PC-3 (cell line): ENCODE results near the gene UCP1. TPM values are rescaled to one million over a fixed set of nuclear protein-coding genes. Genes with fewer than 3 reads are reported as not detected.

ENCODE experiments used
- ATAC-seq: fragments of 200-7000 bp; cut with Tn5 transposase; 2 replicates; pipeline ENCODE4 v1.9.1; 2020; ENCODE audit warnings: mild to moderate bottlenecking, moderate library complexity
- BruUV-seq: library from RNA; stranded (reverse); fragments of 400-500 nt; replicated peaks from 2 replicates; lab custom pipeline; 2021; lab: Mats Ljungman, UMichigan
- CTCF ChIA-PET: fragments of 300-600 bp; sonication (Branson Sonifier 250); formaldehyde crosslinking; loops from one replicate; lab custom pipeline; 2022; ENCODE audit warnings: antibody characterized with exemption; lab: Charles Lee
- POLR2A ChIA-PET: fragments of 300-600 bp; sonication (Branson Sonifier 250); formaldehyde crosslinking; loops from one replicate; lab custom pipeline; 2022; ENCODE audit warnings: antibody characterized with exemption; ENCODE audit not compliant: unreplicated experiment; lab: Charles Lee
- DNase-seq: peaks from one replicate; pipeline ENCODE4 v3.0.0-alpha.2; 2015
- H2AFZ ChIP-seq: fragments of 300-600 bp; sonication (generic); 2 replicates; pipeline ENCODE4 v1.6.0; 2016; ENCODE audit warnings: antibody characterized with exemption, low read length
- H3F3A ChIP-seq: fragments of 300-600 bp; sonication (generic); one replicate; pipeline ENCODE4 v1.6.0; 2017; ENCODE audit warnings: antibody characterized with exemption, low read length, control low read depth, mild to moderate bottlenecking; ENCODE audit not compliant: unreplicated experiment
- H3K27ac ChIP-seq: fragments of 300-600 bp; sonication (generic); 2 replicates; pipeline ENCODE4 v1.5.1; 2016; ENCODE audit warnings: mild to moderate bottlenecking, low read length
- H3K27me3 ChIP-seq: fragments of 300-600 bp; sonication (generic); 2 replicates; pipeline ENCODE4 v1.6.1; 2016; ENCODE audit warnings: low read length, mixed read lengths
- H3K36me3 ChIP-seq: fragments of 300-600 bp; sonication (generic); 2 replicates; pipeline ENCODE4 v1.6.1; 2016; ENCODE audit warnings: low read depth, mixed run types, low read length, mixed read lengths
- H3K4me1 ChIP-seq: fragments of 300-600 bp; sonication (generic); 2 replicates; pipeline ENCODE4 v1.5.1; 2016; ENCODE audit warnings: low read length; ENCODE audit not compliant: insufficient read depth
- H3K4me2 ChIP-seq: fragments of 300-600 bp; sonication (generic); 2 replicates; pipeline ENCODE4 v1.6.0; 2016; ENCODE audit warnings: low read length
- H3K4me3 ChIP-seq: fragments of 300-600 bp; sonication (generic); 2 replicates; pipeline ENCODE4 v1.5.1; 2016; ENCODE audit warnings: mild to moderate bottlenecking, low read length, mixed read lengths
- H3K79me2 ChIP-seq: fragments of 300-600 bp; sonication (generic); 2 replicates; pipeline ENCODE4 v1.6.1; 2017; ENCODE audit warnings: low read length, mixed read lengths
- H3K9ac ChIP-seq: fragments of 300-600 bp; sonication (generic); 2 replicates; pipeline ENCODE4 v1.6.0; 2016; ENCODE audit warnings: mild to moderate bottlenecking, low read length
- H3K9me2 ChIP-seq: fragments of 300-600 bp; sonication (generic); replicated peaks from 2 replicates; pipeline ENCODE4 v1.6.1; 2016; ENCODE audit warnings: mixed run types, low read length, mixed read lengths
- H3K9me3 ChIP-seq: fragments of 300-600 bp; sonication (generic); 2 replicates; pipeline ENCODE4 v1.6.1; 2016; ENCODE audit warnings: low read length, mixed read lengths
- H4K20me1 ChIP-seq: fragments of 300-600 bp; sonication (generic); 2 replicates; pipeline ENCODE4 v1.6.1; 2016; ENCODE audit warnings: low read length, mixed read lengths
- EZH2 ChIP-seq: fragments of 300-600 bp; sonication (generic); IDR thresholded peaks from one replicate; pipeline ENCODE4 v1.6.1; 2017; ENCODE audit warnings: antibody characterized with exemption, mild to moderate bottlenecking, low read length; ENCODE audit not compliant: unreplicated experiment
- EZH2phosphoT487 ChIP-seq: fragments of 300-600 bp; sonication (generic); IDR thresholded peaks from 2 replicates; pipeline ENCODE4 v1.6.1; 2018; ENCODE audit warnings: mild to moderate bottlenecking, antibody characterized with exemption, low read length, borderline replicate concordance
- intact Hi-C: fragments of 100-400 bp; cut with micrococcal nuclease; formaldehyde crosslinking; loops from 2 replicates; pipeline ENCODE4 v1.9.0; 2023
- total RNA-seq: library from RNA; depleted of rRNA; stranded (reverse); fragments of >200 nt; gene quantifications from 2 replicates; pipeline ENCODE4 v1.2.3, GENCODE V29; 2014
- TF ChIP-seq, protein P1 (sequence below): fragments of 300-600 bp; sonication (generic); conservative IDR thresholded peaks from 2 replicates; pipeline ENCODE4 v1.5.1; 2017; ENCODE audit warnings: antibody characterized with exemption, low read depth, mild to moderate bottlenecking, low read length

UCP1 gene
- total RNA-seq, 1 experiment from 2014 or later: not detected

DNA sequence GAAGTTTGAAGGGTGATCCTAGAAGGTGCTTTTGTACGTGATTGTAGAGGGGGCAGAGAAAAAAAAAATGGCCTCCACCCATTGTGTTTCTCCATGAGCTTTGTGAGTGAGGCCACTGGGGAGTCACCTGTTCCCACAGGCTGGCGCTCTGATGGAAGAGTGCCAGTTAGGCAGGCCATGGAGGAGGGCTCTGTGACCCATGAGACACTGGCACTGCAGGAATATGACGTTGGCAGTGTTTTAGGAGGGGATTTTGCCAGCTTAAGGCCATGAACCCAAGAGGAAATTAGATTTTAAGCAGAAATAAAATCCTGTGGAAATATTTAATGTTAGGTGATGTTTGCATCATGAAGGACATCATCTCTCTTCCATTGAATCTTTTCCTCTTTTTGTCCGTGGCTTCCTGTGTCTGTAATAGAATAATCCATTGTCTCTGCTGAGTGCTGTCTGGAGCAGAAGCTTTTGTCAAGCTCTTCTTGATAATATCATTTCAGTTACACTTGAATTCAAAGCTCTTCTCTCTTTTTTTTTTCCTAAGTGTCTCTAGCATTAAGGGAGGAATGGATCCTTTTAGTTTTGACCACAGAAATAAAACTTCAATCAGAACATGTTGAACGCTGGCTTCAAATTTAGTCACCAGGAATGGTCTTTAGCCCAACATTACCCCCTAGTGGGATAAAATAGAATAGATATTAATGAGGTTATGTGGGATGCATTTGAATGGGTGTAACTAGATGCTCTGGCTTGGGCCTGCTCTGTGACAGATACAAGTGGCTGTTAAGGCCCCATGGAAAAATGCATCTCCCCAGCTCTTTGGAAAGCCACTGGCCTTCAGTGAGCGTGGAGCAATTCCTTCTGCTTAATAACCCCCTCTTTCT lies 41.0 kb upstream of the UCP1 start:
- POLR2A ChIA-PET: no interaction called here
- H3K79me2 ChIP-seq: no peaks in the 10 kb centered on the region
- no peaks in the 10 kb centered on the region for H4K20me1 ChIP-seq
- peaks cover 7% of the 10 kb centered on the region; the same call in 1 of the 2 replicates for H3K4me1 ChIP-seq
- CTCF ChIA-PET: interaction anchor here (0.6 to 0.7 kb wide), 2 partner anchors 14 to 954 kb away, joined by 3 read pairs; no protein-coding TSS in a partner anchor
- no peak overlapping the region for H3K9ac ChIP-seq
- peak overlapping the region; percentile 43 for H2AFZ ChIP-seq
- DNase-seq: peak; percentile 71
- no peaks in the 10 kb centered on the region for H3F3A ChIP-seq
- TF ChIP-seq, protein P1, sequence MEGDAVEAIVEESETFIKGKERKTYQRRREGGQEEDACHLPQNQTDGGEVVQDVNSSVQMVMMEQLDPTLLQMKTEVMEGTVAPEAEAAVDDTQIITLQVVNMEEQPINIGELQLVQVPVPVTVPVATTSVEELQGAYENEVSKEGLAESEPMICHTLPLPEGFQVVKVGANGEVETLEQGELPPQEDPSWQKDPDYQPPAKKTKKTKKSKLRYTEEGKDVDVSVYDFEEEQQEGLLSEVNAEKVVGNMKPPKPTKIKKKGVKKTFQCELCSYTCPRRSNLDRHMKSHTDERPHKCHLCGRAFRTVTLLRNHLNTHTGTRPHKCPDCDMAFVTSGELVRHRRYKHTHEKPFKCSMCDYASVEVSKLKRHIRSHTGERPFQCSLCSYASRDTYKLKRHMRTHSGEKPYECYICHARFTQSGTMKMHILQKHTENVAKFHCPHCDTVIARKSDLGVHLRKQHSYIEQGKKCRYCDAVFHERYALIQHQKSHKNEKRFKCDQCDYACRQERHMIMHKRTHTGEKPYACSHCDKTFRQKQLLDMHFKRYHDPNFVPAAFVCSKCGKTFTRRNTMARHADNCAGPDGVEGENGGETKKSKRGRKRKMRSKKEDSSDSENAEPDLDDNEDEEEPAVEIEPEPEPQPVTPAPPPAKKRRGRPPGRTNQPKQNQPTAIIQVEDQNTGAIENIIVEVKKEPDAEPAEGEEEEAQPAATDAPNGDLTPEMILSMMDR: peak; percentile 63
- no peak for TF ChIP-seq EZH2
- no peaks in the 10 kb centered on the region for H3K27me3 ChIP-seq
- H3K4me3 ChIP-seq: no peak overlapping the region
- BruUV-seq: no TSS peak
- no peaks in the 10 kb centered on the region for H3K36me3 ChIP-seq
- intact Hi-C loops: loop anchor here (1.0 to 5.0 kb wide), 5 partner anchors 14 to 279 kb away; partner anchors contain the start of gene CLGN
- peak; percentile 78 for ATAC-seq
- no peak overlapping the region for H3K27ac ChIP-seq
- no peak overlapping the region for H3K4me2 ChIP-seq
- no peaks in the 10 kb centered on the region for H3K9me3 ChIP-seq
- H3K9me2 ChIP-seq: no peaks in the 10 kb centered on the region

DNA sequence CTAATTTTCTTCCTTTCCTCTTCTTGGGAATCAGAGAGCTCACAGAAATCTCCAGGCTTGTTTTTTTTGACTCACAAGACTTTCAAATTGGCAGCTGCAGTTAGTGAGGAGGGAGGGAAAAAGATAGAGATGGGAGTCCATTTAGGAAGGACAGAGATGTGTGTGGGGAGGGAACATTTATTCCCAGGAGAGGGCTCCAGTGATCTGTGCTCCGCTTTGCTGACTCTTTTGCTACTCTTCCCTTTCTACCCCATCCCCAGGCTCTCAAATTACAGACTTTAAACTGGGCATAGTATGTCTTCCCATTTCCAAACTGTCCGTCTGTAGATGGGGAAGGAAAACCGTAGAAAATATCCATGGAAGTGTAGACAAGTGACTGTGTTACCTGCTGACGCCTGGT lies 39.1 kb upstream of the UCP1 start:
- Histone ChIP-seq H3K4me1 (peaks cover 7% of the 10 kb centered on the region; the same call in 1 of the 2 replicates), H3K9me2 (no peaks in the 10 kb centered on the region), H3K4me3 (no peak overlapping the region), H3K27me3 (no peaks in the 10 kb centered on the region), H3K27ac (no peak overlapping the region), H3K4me2 (no peak overlapping the region), H2AFZ (no peak overlapping the region), H3K9me3 (no peaks in the 10 kb centered on the region), H3K9ac (no peak overlapping the region), H3K36me3 (no peaks in the 10 kb centered on the region), H3F3A (no peaks in the 10 kb centered on the region), H3K79me2 (no peaks in the 10 kb centered on the region), H4K20me1 (no peaks in the 10 kb centered on the region)
- TF ChIP-seq EZH2 (no peak), EZH2phosphoT487 (no peak)
- TF ChIP-seq, protein P1: no peak
- no peak for ATAC-seq
- intact Hi-C loops: no loop called here
- ChIA-PET POLR2A (no interaction called here), CTCF (no interaction called here)
- no peak for DNase-seq
- no TSS peak for BruUV-seq

DNA sequence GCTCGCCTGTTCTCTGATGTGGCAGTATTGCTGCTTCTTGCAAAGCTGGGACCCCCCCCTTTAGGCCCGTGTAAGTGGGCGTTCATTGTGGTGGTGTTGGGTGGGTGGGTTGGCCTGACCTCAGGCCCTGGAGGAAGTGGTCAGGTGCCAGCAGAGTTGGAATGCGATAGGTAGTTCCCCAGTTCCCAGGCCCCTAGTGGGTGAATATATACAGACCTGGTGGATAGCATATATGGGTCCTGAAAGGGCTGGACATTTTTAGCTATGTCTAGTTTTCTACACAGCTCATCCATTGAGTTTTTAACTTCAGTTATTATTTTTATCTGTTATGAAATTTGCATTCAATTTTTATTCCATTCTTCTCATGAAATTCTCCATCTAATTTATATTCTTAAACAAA lies 35.8 kb upstream of the UCP1 start:
- H3K27ac ChIP-seq: no peak overlapping the region
- H3K4me3 ChIP-seq: no peak overlapping the region
- POLR2A ChIA-PET: no interaction called here
- ATAC-seq (no peak), DNase-seq (no peak)
- no peaks in the 10 kb centered on the region for H4K20me1 ChIP-seq
- no TSS peak for BruUV-seq
- no peaks in the 10 kb centered on the region for H3F3A ChIP-seq
- no peaks in the 10 kb centered on the region for H3K4me1 ChIP-seq
- H3K9ac ChIP-seq: no peak overlapping the region
- no peaks in the 10 kb centered on the region for H3K36me3 ChIP-seq
- no peaks in the 10 kb centered on the region for H3K27me3 ChIP-seq
- intact Hi-C loops: no loop called here
- no peak for TF ChIP-seq EZH2phosphoT487
- TF ChIP-seq, protein P1: no peak
- no peak for TF ChIP-seq EZH2
- CTCF ChIA-PET: no interaction called here
- no peaks in the 10 kb centered on the region for H3K79me2 ChIP-seq
- H3K4me2 ChIP-seq: no peak overlapping the region
- H3K9me3 ChIP-seq: no peaks in the 10 kb centered on the region
- no peak overlapping the region for H2AFZ ChIP-seq
- no peaks in the 10 kb centered on the region for H3K9me2 ChIP-seq
